OCI-LY7 (cell line): ENCODE measurements around the gene FRMPD4.

ENCODE experiments used
- EZH2phosphoT487 ChIP-seq: fragments of 200-600 bp; sonication (generic); IDR thresholded peaks from 2 replicates; pipeline ENCODE4 v1.6.1; 2018; ENCODE audit warnings: low read depth, borderline replicate concordance, mild to moderate bottlenecking, mixed run types, antibody characterized with exemption, low read length, moderate library complexity, mixed read lengths
- TF ChIP-seq, protein P1 (sequence below): fragments of 200-600 bp; sonication (generic); conservative IDR thresholded peaks from 2 replicates; pipeline ENCODE4 v1.5.1; 2014; ENCODE audit warnings: mild to moderate bottlenecking, antibody characterized with exemption, low read length, moderate library complexity, mixed read lengths

DNA sequence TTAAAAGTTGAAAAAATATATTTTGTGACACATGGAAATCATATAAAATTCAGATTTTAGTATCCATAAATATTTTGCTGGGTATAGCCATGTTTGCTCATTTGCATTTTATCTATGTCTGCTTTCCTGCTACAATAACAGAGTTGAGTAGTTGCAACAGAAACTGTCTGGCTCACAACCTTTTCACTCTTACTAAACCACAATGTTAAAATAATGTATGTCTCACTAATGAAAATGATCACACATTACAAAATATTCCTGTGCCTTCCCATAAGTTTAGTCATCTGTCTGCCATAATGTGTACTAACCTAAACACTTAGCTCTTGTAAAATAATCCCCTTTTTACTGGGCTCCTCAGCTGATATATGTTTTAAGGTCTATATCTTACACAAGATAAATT lies 479.0 kb downstream of the FRMPD4 start:
- TF ChIP-seq, protein P1, sequence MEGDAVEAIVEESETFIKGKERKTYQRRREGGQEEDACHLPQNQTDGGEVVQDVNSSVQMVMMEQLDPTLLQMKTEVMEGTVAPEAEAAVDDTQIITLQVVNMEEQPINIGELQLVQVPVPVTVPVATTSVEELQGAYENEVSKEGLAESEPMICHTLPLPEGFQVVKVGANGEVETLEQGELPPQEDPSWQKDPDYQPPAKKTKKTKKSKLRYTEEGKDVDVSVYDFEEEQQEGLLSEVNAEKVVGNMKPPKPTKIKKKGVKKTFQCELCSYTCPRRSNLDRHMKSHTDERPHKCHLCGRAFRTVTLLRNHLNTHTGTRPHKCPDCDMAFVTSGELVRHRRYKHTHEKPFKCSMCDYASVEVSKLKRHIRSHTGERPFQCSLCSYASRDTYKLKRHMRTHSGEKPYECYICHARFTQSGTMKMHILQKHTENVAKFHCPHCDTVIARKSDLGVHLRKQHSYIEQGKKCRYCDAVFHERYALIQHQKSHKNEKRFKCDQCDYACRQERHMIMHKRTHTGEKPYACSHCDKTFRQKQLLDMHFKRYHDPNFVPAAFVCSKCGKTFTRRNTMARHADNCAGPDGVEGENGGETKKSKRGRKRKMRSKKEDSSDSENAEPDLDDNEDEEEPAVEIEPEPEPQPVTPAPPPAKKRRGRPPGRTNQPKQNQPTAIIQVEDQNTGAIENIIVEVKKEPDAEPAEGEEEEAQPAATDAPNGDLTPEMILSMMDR = no peak
- no peak for TF ChIP-seq EZH2phosphoT487
